Body of pancreas (tissue), 4 donors: ENCODE data around the gene VWA5B1. TPM values are rescaled to one million over a fixed set of nuclear protein-coding genes. Genes with fewer than 3 reads are reported as not detected.

Experiments
- ATAC-seq: fragments of 150-250 bp; one replicate; pipeline ENCODE4 v1.9.1; 2016
- DNase-seq, 4 donors: peaks; one replicate each; pipeline ENCODE4 v3.0.0-alpha.2; 2019
- H3K27ac ChIP-seq, 4 donors: fragments of 200-600 bp; sonication (generic); 1 replicate in 3 of 4; 2 replicates in 1 of 4; pipeline versions ENCODE4 v1.5.1 to v1.6.1; 2016 to 2019; ENCODE audit warnings: mild to moderate bottlenecking in 1 of 4, mixed read lengths in 1 of 4, moderate library complexity in 1 of 4
- H3K27me3 ChIP-seq, 2 donors: fragments of 200-600 bp; sonication (generic); one replicate each; pipeline ENCODE4 v1.6.0; 2016; ENCODE audit warnings: mild to moderate bottlenecking in 1 of 2
- H3K36me3 ChIP-seq, 2 donors: fragments of 200-600 bp; sonication (generic); replicated peaks in 1 of 2; 2 replicates each; pipeline ENCODE4 v1.5.1; 2016; ENCODE audit warnings: low read depth in 2 of 2; ENCODE audit not compliant: insufficient read depth in 1 of 2
- H3K4me1 ChIP-seq: fragments of 200-600 bp; sonication (generic); one replicate; pipeline ENCODE4 v1.6.0; 2016
- H3K4me3 ChIP-seq, 2 donors: fragments of 200-600 bp; sonication (generic); 1 replicate in 1 of 2; 2 replicates in 1 of 2; pipeline ENCODE4 v1.5.1; 2016 to 2019
- H3K9me3 ChIP-seq, 3 donors: fragments of 200-600 bp; sonication (generic); 1 replicate in 2 of 3; 2 replicates in 1 of 3; pipeline ENCODE4 v1.5.1; 2016
- POLR2A ChIP-seq, 3 donors: fragments of 450-650 bp; IDR thresholded peaks; one replicate each; pipeline ENCODE4 v1.6.1; 2016; ENCODE audit warnings: antibody characterized with exemption in 3 of 3, mild to moderate bottlenecking in 2 of 3
- WGBS, 2 donors: methylation state at CpG; one replicate each; pipeline ENCODE4 v1.1.5; 2017; 5-methylcytosine and 5-hydroxymethylcytosine counted together
- intact Hi-C: fragments of 100-400 bp; cut with DNase I; formaldehyde crosslinking; loops from one replicate; pipeline ENCODE4 v1.15.1; 2023
- total RNA-seq, 2 donors: library from RNA; depleted of rRNA; stranded (reverse); fragments of >200 nt; gene quantifications; one replicate each; pipeline ENCODE4 v1.1.0, GENCODE V29; 2016
- TF ChIP-seq, protein P1 (sequence below), 7 experiments: fragments of 450-650 bp in 4 of 7; fragments of 200-600 bp in 3 of 7; sonication (generic) in 3 of 7; IDR thresholded peaks; one replicate each; pipeline ENCODE4 v1.5.1; 2016 to 2019; ENCODE audit warnings: antibody characterized with exemption in 7 of 7

VWA5B1 gene
- total RNA-seq, 2 donors from 2014 or later = not detected

- intact Hi-C loops = no loop called here
- no peak for ATAC-seq
- Histone ChIP-seq H3K27ac (no peak overlapping the region), H3K9me3 (no peaks in the 10 kb centered on the region), H3K4me3 (no peak overlapping the region), H3K36me3 (no peaks in the 10 kb centered on the region), H3K27me3 (no peaks in the 10 kb centered on the region), H3K4me1 (no peaks in the 10 kb centered on the region)
- WGBS, 2 donors = 82 to 100% methylated on average over 1 of the region's 1 CpG
- DNase-seq = no peak
- TF ChIP-seq POLR2A (IDR thresholded peaks at IDR 0.05) = no peak
- TF ChIP-seq, protein P1, sequence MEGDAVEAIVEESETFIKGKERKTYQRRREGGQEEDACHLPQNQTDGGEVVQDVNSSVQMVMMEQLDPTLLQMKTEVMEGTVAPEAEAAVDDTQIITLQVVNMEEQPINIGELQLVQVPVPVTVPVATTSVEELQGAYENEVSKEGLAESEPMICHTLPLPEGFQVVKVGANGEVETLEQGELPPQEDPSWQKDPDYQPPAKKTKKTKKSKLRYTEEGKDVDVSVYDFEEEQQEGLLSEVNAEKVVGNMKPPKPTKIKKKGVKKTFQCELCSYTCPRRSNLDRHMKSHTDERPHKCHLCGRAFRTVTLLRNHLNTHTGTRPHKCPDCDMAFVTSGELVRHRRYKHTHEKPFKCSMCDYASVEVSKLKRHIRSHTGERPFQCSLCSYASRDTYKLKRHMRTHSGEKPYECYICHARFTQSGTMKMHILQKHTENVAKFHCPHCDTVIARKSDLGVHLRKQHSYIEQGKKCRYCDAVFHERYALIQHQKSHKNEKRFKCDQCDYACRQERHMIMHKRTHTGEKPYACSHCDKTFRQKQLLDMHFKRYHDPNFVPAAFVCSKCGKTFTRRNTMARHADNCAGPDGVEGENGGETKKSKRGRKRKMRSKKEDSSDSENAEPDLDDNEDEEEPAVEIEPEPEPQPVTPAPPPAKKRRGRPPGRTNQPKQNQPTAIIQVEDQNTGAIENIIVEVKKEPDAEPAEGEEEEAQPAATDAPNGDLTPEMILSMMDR (IDR thresholded peaks at IDR 0.05) = no peak
These were observed 38.1 kb upstream of the VWA5B1 start for GRCh38 chr1:20252587-20252986.

DNA sequence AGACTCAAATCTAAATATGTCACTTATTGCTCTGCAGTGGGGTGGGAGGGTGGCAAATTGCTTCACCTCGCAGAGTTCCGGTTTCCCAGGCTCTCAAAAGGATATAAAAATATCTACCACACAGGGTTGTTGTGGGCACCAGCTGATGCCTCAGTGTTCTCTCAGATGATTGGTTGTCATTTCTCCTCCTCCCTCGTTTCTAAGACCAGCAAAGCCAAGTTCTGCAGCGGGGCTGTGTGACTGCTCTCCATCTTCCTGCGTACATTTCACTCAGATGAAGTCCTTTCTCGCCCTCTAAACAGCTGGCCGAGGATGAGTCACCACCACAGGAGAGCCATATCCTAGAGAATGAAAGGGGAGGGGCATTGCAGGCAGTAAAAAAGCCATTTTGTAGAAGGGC, 35.0 kb upstream of the VWA5B1 start:
- 36 to 44% methylated on average over 7 of the region's 7 CpGs for WGBS, 2 donors
- TF ChIP-seq, protein P1 (IDR thresholded peaks at IDR 0.05) = no peak
- TF ChIP-seq POLR2A (IDR thresholded peaks at IDR 0.05) = no peak
- intact Hi-C loops = no loop called here
- Histone ChIP-seq H3K4me3 (no peak overlapping the region), H3K27ac (no peak overlapping the region), H3K4me1 (no peaks in the 10 kb centered on the region), H3K36me3 (no peaks in the 10 kb centered on the region), H3K9me3 (no peaks in the 10 kb centered on the region), H3K27me3 (no peaks in the 10 kb centered on the region)
- DNase-seq = no peak
- ATAC-seq = no peak

DNA sequence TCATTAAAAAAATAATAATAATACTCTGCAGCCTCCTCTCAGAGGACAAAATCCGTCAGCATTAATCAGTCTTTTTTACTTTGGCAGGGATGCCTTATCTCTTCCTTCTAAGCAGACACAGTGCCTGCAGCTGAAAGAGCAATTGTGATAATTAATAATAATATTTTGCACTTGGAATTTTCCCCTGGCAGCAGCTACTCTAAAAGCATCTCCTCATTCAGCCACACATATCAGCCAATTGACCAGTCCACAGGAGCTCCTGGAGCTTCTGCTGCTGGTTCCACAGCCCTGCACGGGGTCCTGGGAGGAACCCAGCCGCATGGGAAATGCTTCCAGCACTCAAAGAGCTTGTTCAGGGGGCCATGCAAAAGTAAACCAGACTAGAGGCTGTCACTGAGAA, 31.0 kb upstream of the VWA5B1 start:
- Histone ChIP-seq H3K27ac (no peak overlapping the region), H3K4me1 (no peaks in the 10 kb centered on the region), H3K4me3 (no peak overlapping the region), H3K36me3 (no peaks in the 10 kb centered on the region), H3K9me3 (no peaks in the 10 kb centered on the region), H3K27me3 (no peaks in the 10 kb centered on the region)
- intact Hi-C loops = no loop called here
- ATAC-seq = no peak
- no peak for DNase-seq
- no peak for TF ChIP-seq POLR2A (IDR thresholded peaks at IDR 0.05)
- 56 to 58% methylated on average over 3 of the region's 3 CpGs for WGBS, 2 donors

GRCh38 chr1:20261095-20261494, 29.6 kb upstream of the VWA5B1 start:
- intact Hi-C loops = no loop called here
- Histone ChIP-seq H3K27ac (no peak overlapping the region), H3K36me3 (no peaks in the 10 kb centered on the region), H3K9me3 (no peaks in the 10 kb centered on the region), H3K27me3 (no peaks in the 10 kb centered on the region), H3K4me3 (no peak overlapping the region), H3K4me1 (no peaks in the 10 kb centered on the region)
- TF ChIP-seq, protein P1 (IDR thresholded peaks at IDR 0.05) = no peak
- TF ChIP-seq POLR2A (IDR thresholded peaks at IDR 0.05) = no peak
- WGBS, 2 donors = 80 to 92% methylated on average over 2 to 5 of the region's 5 CpGs
- no peak for DNase-seq
- no peak for ATAC-seq

- ATAC-seq = no peak
- Histone ChIP-seq H3K27me3 (no peaks in the 10 kb centered on the region), H3K27ac (no peak overlapping the region), H3K9me3 (no peaks in the 10 kb centered on the region), H3K4me1 (no peaks in the 10 kb centered on the region), H3K4me3 (no peak overlapping the region), H3K36me3 (no peaks in the 10 kb centered on the region)
- DNase-seq = no peak
- 57 to 64% methylated on average over 7 to 8 of the region's 8 CpGs for WGBS, 2 donors
- TF ChIP-seq, protein P1 (IDR thresholded peaks at IDR 0.05) = no peak
- TF ChIP-seq POLR2A (IDR thresholded peaks at IDR 0.05) = no peak
- intact Hi-C loops = no loop called here
These were observed 27.7 kb upstream of the VWA5B1 start for GRCh38 chr1:20262810-20263534.
